ENCODE results near the gene MTARC2. TPM values are rescaled to one million over a fixed set of nuclear protein-coding genes. Genes with fewer than 3 reads are reported as not detected.

MTARC2 gene
- total RNA-seq, 6 experiments from 2014 or later = 41.8 to 140 (median 86.6) TPM

- intact Hi-C loops (cut with DNase I) = no loop called here
- H3K4me3 ChIP-seq = no peak overlapping the region
- no peak for ATAC-seq
- H3K36me3 ChIP-seq = peaks cover 0 to 28% (median 15%) of the 10 kb centered on the region in 4 donors
- no peaks in the 10 kb centered on the region for H3K27me3 ChIP-seq
- no peak for TF ChIP-seq POLR2A (IDR thresholded peaks at IDR 0.05)
- TF ChIP-seq CTCF (IDR thresholded peaks at IDR 0.05) = no peak
- peaks cover 0 to 40% (median 14%) of the 10 kb centered on the region in 4 donors for H3K4me1 ChIP-seq
- no peak for DNase-seq
- H3K27ac ChIP-seq = peak overlapping the region; percentile 20 to 36 (median 23)
- no CpG with 5 or more reads among the region's 6 CpGs for WGBS (ENCODE audit: insufficient coverage, low coverage, low lambda C conversion rate, missing lambda C conversion rate)
- no peaks in the 10 kb centered on the region for H3K9me3 ChIP-seq
Observed at GRCh38 chr1:220754212-220754917, 6.2 kb downstream of the MTARC2 start.

GRCh38 chr1:220754918-220755295 is 6.8 kb downstream of the MTARC2 start:
- Histone ChIP-seq H3K4me1 (peaks cover 0 to 40% (median 15%) of the 10 kb centered on the region in 4 donors), H3K36me3 (peaks cover 0 to 28% (median 15%) of the 10 kb centered on the region in 4 donors), H3K9me3 (no peaks in the 10 kb centered on the region), H3K4me3 (no peak overlapping the region), H3K27me3 (no peaks in the 10 kb centered on the region), H3K27ac (no peak overlapping the region)
- intact Hi-C loops (cut with DNase I) = no loop called here
- WGBS (ENCODE audit: insufficient coverage, low coverage, low lambda C conversion rate, missing lambda C conversion rate) = 98% methylated on average over 4 of the region's 4 CpGs
- DNase-seq = no peak
- no peak for ATAC-seq
- no peak for TF ChIP-seq POLR2A (IDR thresholded peaks at IDR 0.05)
- no peak for TF ChIP-seq CTCF (IDR thresholded peaks at IDR 0.05)

GRCh38 chr1:220755309-220755708 is 7.2 kb downstream of the MTARC2 start:
- Histone ChIP-seq H3K36me3 (peaks cover 0 to 28% (median 15%) of the 10 kb centered on the region in 4 donors), H3K27me3 (no peaks in the 10 kb centered on the region), H3K27ac (no peak overlapping the region), H3K4me1 (peaks cover 0 to 38% (median 15%) of the 10 kb centered on the region in 4 donors), H3K9me3 (no peaks in the 10 kb centered on the region), H3K4me3 (no peak overlapping the region)
- intact Hi-C loops (cut with DNase I) = no loop called here
- DNase-seq = no peak
- no peak for TF ChIP-seq POLR2A (IDR thresholded peaks at IDR 0.05)
- no peak for TF ChIP-seq CTCF (IDR thresholded peaks at IDR 0.05)
- ATAC-seq = no peak
- 59% methylated on average over 5 of the region's 6 CpGs for WGBS (ENCODE audit: insufficient coverage, low coverage, low lambda C conversion rate, missing lambda C conversion rate)

- no peaks in the 10 kb centered on the region for H3K9me3 ChIP-seq
- H3K36me3 ChIP-seq = peaks cover 0 to 30% (median 16%) of the 10 kb centered on the region in 4 donors
- H3K27ac ChIP-seq = no peak overlapping the region
- ATAC-seq = no peak
- no CpG with 5 or more reads among the region's 3 CpGs for WGBS (ENCODE audit: insufficient coverage, low coverage, low lambda C conversion rate, missing lambda C conversion rate)
- no peak overlapping the region for H3K4me3 ChIP-seq
- intact Hi-C loops (cut with DNase I) = no loop called here
- H3K27me3 ChIP-seq = no peaks in the 10 kb centered on the region
- TF ChIP-seq CTCF (IDR thresholded peaks at IDR 0.05) (no peak), POLR2A (IDR thresholded peaks at IDR 0.05) (no peak)
- no peak for DNase-seq
- peaks cover 0 to 38% (median 21%) of the 10 kb centered on the region in 4 donors for H3K4me1 ChIP-seq
Observed at GRCh38 chr1:220757441-220757840, 9.3 kb downstream of the MTARC2 start.

Data from right lobe of liver (tissue), 6 donors.